Measurements from ENCODE around the gene EPS15. TPM values are rescaled to one million over a fixed set of nuclear protein-coding genes. Genes with fewer than 3 reads are reported as not detected.
"Not testable (repeated sequence)": the region's sequence is repeated elsewhere in the genome, so short reads cannot be mapped to it uniquely, and the experiment has no call there.

Gene EPS15
- total and polyA plus RNA-seq, 4 donors, result 8.8 to 52.1 (median 19.1) TPM

DNA sequence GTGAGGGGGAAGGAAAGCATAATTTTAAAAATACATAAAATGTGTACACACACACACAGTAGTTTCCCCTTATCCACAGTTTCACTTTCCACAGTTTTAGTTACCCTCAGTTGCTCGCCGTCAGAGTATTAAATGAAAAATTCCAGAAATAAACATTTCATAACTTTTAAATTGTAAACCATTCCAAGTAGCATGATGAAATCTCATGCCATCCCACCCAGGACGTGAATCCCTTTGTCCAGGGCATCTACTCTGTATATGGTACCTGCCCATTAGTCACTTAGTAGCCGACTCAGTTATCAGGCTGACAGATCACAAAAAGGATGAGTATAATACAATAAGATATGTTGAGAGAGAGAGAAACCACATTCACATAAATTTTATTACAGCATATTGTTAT, 36.2 kb downstream of the EPS15 start:
- H3K36me3 ChIP-seq (ENCODE audit: control insufficient read depth in 4 of 4, insufficient read depth in 3 of 4, low read depth in 1 of 4, low read length in 3 of 4), result no peaks in the 10 kb centered on the region
- H3K27me3 ChIP-seq (ENCODE audit: control insufficient read depth in 4 of 4, insufficient read depth in 4 of 4, low read length in 3 of 4), result no peaks in the 10 kb centered on the region
- no peaks in the 10 kb centered on the region for H3K4me1 ChIP-seq (ENCODE audit: control insufficient read depth in 4 of 4, insufficient read depth in 4 of 4, low read length in 3 of 4)
- DNase-seq (ENCODE audit: low spot score), result no peak
- H3K9ac ChIP-seq (ENCODE audit: low read depth in 1 of 2, low read length in 2 of 2), result no peak overlapping the region
- no peak for TF ChIP-seq NR2F2 (IDR thresholded peaks at IDR 0.05)
- no peak for TF ChIP-seq YY1 (IDR thresholded peaks at IDR 0.05)
- TF ChIP-seq SP1 (IDR thresholded peaks at IDR 0.05), result no peak
- TF ChIP-seq EGR1 (IDR thresholded peaks at IDR 0.05; ENCODE audit: low read depth in 2 of 2), result no peak
- no peak for TF ChIP-seq FOXA1 (IDR thresholded peaks at IDR 0.05)
- TF ChIP-seq, protein P1, sequence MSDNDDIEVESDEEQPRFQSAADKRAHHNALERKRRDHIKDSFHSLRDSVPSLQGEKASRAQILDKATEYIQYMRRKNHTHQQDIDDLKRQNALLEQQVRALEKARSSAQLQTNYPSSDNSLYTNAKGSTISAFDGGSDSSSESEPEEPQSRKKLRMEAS (IDR thresholded peaks at IDR 0.05), result no peak
- no peak for TF ChIP-seq HNF4G (IDR thresholded peaks at IDR 0.05)
- TF ChIP-seq JUND (IDR thresholded peaks at IDR 0.05), result no peak
- TF ChIP-seq, protein P2, sequence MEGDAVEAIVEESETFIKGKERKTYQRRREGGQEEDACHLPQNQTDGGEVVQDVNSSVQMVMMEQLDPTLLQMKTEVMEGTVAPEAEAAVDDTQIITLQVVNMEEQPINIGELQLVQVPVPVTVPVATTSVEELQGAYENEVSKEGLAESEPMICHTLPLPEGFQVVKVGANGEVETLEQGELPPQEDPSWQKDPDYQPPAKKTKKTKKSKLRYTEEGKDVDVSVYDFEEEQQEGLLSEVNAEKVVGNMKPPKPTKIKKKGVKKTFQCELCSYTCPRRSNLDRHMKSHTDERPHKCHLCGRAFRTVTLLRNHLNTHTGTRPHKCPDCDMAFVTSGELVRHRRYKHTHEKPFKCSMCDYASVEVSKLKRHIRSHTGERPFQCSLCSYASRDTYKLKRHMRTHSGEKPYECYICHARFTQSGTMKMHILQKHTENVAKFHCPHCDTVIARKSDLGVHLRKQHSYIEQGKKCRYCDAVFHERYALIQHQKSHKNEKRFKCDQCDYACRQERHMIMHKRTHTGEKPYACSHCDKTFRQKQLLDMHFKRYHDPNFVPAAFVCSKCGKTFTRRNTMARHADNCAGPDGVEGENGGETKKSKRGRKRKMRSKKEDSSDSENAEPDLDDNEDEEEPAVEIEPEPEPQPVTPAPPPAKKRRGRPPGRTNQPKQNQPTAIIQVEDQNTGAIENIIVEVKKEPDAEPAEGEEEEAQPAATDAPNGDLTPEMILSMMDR (IDR thresholded peaks at IDR 0.05; ENCODE audit: low read depth, low read length, missing input control), result no peak
- TF ChIP-seq, protein P3, sequence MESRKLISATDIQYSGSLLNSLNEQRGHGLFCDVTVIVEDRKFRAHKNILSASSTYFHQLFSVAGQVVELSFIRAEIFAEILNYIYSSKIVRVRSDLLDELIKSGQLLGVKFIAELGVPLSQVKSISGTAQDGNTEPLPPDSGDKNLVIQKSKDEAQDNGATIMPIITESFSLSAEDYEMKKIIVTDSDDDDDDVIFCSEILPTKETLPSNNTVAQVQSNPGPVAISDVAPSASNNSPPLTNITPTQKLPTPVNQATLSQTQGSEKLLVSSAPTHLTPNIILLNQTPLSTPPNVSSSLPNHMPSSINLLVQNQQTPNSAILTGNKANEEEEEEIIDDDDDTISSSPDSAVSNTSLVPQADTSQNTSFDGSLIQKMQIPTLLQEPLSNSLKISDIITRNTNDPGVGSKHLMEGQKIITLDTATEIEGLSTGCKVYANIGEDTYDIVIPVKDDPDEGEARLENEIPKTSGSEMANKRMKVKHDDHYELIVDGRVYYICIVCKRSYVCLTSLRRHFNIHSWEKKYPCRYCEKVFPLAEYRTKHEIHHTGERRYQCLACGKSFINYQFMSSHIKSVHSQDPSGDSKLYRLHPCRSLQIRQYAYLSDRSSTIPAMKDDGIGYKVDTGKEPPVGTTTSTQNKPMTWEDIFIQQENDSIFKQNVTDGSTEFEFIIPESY (IDR thresholded peaks at IDR 0.05), result no peak
- TF ChIP-seq, protein P4, sequence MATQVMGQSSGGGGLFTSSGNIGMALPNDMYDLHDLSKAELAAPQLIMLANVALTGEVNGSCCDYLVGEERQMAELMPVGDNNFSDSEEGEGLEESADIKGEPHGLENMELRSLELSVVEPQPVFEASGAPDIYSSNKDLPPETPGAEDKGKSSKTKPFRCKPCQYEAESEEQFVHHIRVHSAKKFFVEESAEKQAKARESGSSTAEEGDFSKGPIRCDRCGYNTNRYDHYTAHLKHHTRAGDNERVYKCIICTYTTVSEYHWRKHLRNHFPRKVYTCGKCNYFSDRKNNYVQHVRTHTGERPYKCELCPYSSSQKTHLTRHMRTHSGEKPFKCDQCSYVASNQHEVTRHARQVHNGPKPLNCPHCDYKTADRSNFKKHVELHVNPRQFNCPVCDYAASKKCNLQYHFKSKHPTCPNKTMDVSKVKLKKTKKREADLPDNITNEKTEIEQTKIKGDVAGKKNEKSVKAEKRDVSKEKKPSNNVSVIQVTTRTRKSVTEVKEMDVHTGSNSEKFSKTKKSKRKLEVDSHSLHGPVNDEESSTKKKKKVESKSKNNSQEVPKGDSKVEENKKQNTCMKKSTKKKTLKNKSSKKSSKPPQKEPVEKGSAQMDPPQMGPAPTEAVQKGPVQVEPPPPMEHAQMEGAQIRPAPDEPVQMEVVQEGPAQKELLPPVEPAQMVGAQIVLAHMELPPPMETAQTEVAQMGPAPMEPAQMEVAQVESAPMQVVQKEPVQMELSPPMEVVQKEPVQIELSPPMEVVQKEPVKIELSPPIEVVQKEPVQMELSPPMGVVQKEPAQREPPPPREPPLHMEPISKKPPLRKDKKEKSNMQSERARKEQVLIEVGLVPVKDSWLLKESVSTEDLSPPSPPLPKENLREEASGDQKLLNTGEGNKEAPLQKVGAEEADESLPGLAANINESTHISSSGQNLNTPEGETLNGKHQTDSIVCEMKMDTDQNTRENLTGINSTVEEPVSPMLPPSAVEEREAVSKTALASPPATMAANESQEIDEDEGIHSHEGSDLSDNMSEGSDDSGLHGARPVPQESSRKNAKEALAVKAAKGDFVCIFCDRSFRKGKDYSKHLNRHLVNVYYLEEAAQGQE (IDR thresholded peaks at IDR 0.05), result no peak
- H3K27ac ChIP-seq (ENCODE audit: low read depth in 1 of 2, low read length in 2 of 2), result no peak overlapping the region
- 79% methylated on average over 4 of the region's 4 CpGs for WGBS
- no peaks in the 10 kb centered on the region for H3K9me3 ChIP-seq (ENCODE audit: control insufficient read depth in 4 of 4, low read length in 3 of 4)
- H3K4me3 ChIP-seq (ENCODE audit: low read depth in 1 of 3, low read length in 3 of 3), result no peak overlapping the region

DNA sequence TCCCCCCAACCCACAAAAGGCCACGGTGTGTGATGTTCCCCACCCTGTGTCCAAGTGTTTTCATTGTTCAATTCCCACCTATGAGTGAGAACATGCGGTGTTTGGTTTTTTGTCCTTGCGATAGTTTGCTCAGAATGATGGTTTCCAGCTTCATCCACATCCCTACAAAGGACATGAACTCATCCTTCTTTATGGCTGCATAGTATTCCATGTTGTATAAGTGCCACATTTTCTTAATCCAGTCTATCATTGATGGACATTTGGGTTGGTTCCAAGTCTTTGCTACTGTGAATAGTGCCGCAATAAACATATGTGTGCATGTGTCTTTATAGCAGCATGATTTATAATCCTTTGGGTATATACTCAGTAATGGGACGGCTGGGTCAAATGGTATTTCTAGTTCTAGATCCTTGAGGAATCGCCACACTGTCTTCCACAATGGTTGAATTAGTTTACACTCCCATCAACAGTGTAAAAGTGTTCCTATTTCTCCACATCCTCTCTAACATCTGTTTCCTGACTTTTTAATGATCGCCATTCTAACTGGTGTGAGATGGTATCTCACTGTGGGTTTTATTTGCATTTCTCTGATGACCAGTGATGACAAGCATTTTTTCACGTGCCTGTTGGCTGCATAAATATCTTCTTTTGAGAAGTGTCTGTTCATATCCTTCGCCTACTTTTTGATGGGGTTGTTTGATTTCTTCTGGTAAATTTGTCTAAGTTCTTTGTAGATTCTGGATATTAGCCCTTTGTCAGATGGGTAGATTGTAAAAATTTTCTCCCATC, 44.0 kb downstream of the EPS15 start:
- 96% methylated on average over 9 of the region's 9 CpGs for WGBS
- not testable (repeated sequence) for H3K27me3 ChIP-seq (ENCODE audit: control insufficient read depth in 4 of 4, insufficient read depth in 4 of 4, low read length in 3 of 4); H3K27ac ChIP-seq (ENCODE audit: low read depth in 1 of 2, low read length in 2 of 2); DNase-seq (ENCODE audit: low spot score); H3K4me3 ChIP-seq (ENCODE audit: low read depth in 1 of 3, low read length in 3 of 3); H3K36me3 ChIP-seq (ENCODE audit: control insufficient read depth in 4 of 4, insufficient read depth in 3 of 4, low read depth in 1 of 4, low read length in 3 of 4); H3K9me3 ChIP-seq (ENCODE audit: control insufficient read depth in 4 of 4, low read length in 3 of 4); H3K9ac ChIP-seq (ENCODE audit: low read depth in 1 of 2, low read length in 2 of 2); H3K4me1 ChIP-seq (ENCODE audit: control insufficient read depth in 4 of 4, insufficient read depth in 4 of 4, low read length in 3 of 4)

Data from liver (tissue), 9 donors.